OCI-LY3 (cell line): ENCODE measurements around the gene PCDH12.

Experiments used
- H2AFZ ChIP-seq: fragments of 200-600, 300-600 bp; shearing (Covaris generic); 2 replicates; pipeline ENCODE4 v1.6.0; 2014; ENCODE audit warnings: antibody characterized with exemption, low read depth, low read length
- H3K27ac ChIP-seq: fragments of 200-600, 300-600 bp; sonication (generic); 2 replicates; pipeline ENCODE4 v1.5.1; 2014; ENCODE audit warnings: mild to moderate bottlenecking, low read length, moderate library complexity, mixed read lengths
- H3K27me3 ChIP-seq: fragments of 200-600, 300-600 bp; sonication (generic); 2 replicates; pipeline ENCODE4 v1.6.1; 2014; ENCODE audit warnings: low read depth, low read length, mixed read lengths
- H3K36me3 ChIP-seq: fragments of 200-600, 300-600 bp; sonication (generic); replicated peaks from 2 replicates; pipeline ENCODE3; 2014; ENCODE audit warnings: low read depth, low read length, mixed read lengths
- H3K4me1 ChIP-seq: fragments of 300-600, 200-600 bp; sonication (generic); 2 replicates; pipeline ENCODE4 v1.6.1; 2014; ENCODE audit warnings: low read length, mixed read lengths
- H3K4me2 ChIP-seq: fragments of 200-600, 300-600 bp; sonication (generic); 2 replicates; pipeline ENCODE4 v1.6.1; 2014; ENCODE audit warnings: low read length, mixed read lengths
- H3K4me3 ChIP-seq: fragments of 300-600, 200-600 bp; sonication (generic); 2 replicates; pipeline ENCODE4 v1.5.1; 2014; ENCODE audit warnings: antibody characterized with exemption, mild to moderate bottlenecking, low read length, moderate library complexity
- H3K79me2 ChIP-seq: fragments of 300-600, 200-600 bp; shearing (Covaris generic); 2 replicates; pipeline ENCODE4 v1.6.1; 2014; ENCODE audit warnings: mild to moderate bottlenecking, low read length, mixed read lengths
- H3K9ac ChIP-seq: fragments of 300-600, 200-600 bp; shearing (Covaris generic); 2 replicates; pipeline ENCODE4 v1.6.0; 2014; ENCODE audit warnings: mild to moderate bottlenecking, low read length, moderate library complexity
- H3K9me3 ChIP-seq: fragments of 200-600, 300-600 bp; shearing (Covaris generic); 2 replicates; pipeline ENCODE4 v1.6.1; 2014; ENCODE audit warnings: low read length, mixed read lengths; ENCODE audit not compliant: insufficient read depth
- H4K20me1 ChIP-seq: fragments of 200-600, 300-600 bp; sonication (generic); 2 replicates; pipeline ENCODE4 v1.6.1; 2016; ENCODE audit warnings: low read length, mixed read lengths; ENCODE audit not compliant: insufficient read depth
- CTCF ChIP-seq: fragments of 200-600, 300-600 bp; sonication (generic); IDR thresholded peaks from 2 replicates; pipeline ENCODE4 v1.5.1; 2014; ENCODE audit warnings: antibody characterized with exemption, low read length, low read depth
- EZH2phosphoT487 ChIP-seq: fragments of 200-600 bp; shearing (Covaris generic); IDR thresholded peaks from 2 replicates; pipeline ENCODE4 v1.6.1; 2018; ENCODE audit warnings: antibody characterized with exemption, mixed run types, low read depth

Gene PCDH12

GRCh38 chr5:141960449-141961323 is 2.7 kb upstream of the PCDH12 start:
- no peaks in the 10 kb centered on the region for H3K36me3 ChIP-seq
- H3K27ac ChIP-seq = no peak overlapping the region
- H3K9ac ChIP-seq = peak overlapping the region; percentile 17; the same call in 1 of the 2 replicates

GRCh38 chr5:141960018-141960417 is 2.0 kb upstream of the PCDH12 start:
- Histone ChIP-seq H3K4me3 (no peak overlapping the region), H3K9ac (no peak overlapping the region), H3K4me2 (peak overlapping the region; percentile 65; the same call in 1 of the 2 replicates), H3K27ac (no peak overlapping the region), H3K36me3 (no peaks in the 10 kb centered on the region), H2AFZ (0 out of 2 replicates have a peak overlapping the region, but pooled peaks have one; percentile 41), H3K27me3 (no peaks in the 10 kb centered on the region), H3K79me2 (no peaks in the 10 kb centered on the region), H3K9me3 (no peaks in the 10 kb centered on the region), H4K20me1 (no peaks in the 10 kb centered on the region), H3K4me1 (peaks cover 10% of the 10 kb centered on the region)
- TF ChIP-seq CTCF = peak; percentile 40
- no peak for TF ChIP-seq EZH2phosphoT487

More at GRCh38 chr5:141960449-141961323, 2.7 kb upstream of the PCDH12 start:
- TF ChIP-seq CTCF (peak; percentile 78), EZH2phosphoT487 (no peak)
- no peaks in the 10 kb centered on the region for H3K9me3 ChIP-seq
- H3K4me3 ChIP-seq = peak overlapping the region; percentile 51
- H3K79me2 ChIP-seq = no peaks in the 10 kb centered on the region
- H3K27me3 ChIP-seq = no peaks in the 10 kb centered on the region
- H3K4me1 ChIP-seq = peaks cover 10% of the 10 kb centered on the region
- peak overlapping the region; percentile 65 for H3K4me2 ChIP-seq
- H4K20me1 ChIP-seq = no peaks in the 10 kb centered on the region
- peak overlapping the region; percentile 68 for H2AFZ ChIP-seq

GRCh38 chr5:141958546-141959172 is 657 bp upstream of the PCDH12 start:
- Histone ChIP-seq H2AFZ (no peak overlapping the region), H4K20me1 (no peaks in the 10 kb centered on the region), H3K36me3 (no peaks in the 10 kb centered on the region), H3K9me3 (no peaks in the 10 kb centered on the region), H3K4me1 (peaks cover 18% of the 10 kb centered on the region), H3K9ac (no peak overlapping the region), H3K27ac (no peak overlapping the region), H3K27me3 (no peaks in the 10 kb centered on the region), H3K4me2 (no peak overlapping the region), H3K79me2 (no peaks in the 10 kb centered on the region), H3K4me3 (no peak overlapping the region)
- TF ChIP-seq CTCF (no peak), EZH2phosphoT487 (no peak)

GRCh38 chr5:141957367-141957996 is 520 bp downstream of the PCDH12 start:
- Histone ChIP-seq H3K27ac (no peak overlapping the region), H3K4me3 (no peak overlapping the region), H3K36me3 (no peaks in the 10 kb centered on the region), H3K27me3 (no peaks in the 10 kb centered on the region), H2AFZ (no peak overlapping the region), H3K79me2 (no peaks in the 10 kb centered on the region), H3K4me2 (no peak overlapping the region), H4K20me1 (no peaks in the 10 kb centered on the region), H3K9ac (no peak overlapping the region), H3K4me1 (peaks cover 18% of the 10 kb centered on the region), H3K9me3 (no peaks in the 10 kb centered on the region)
- TF ChIP-seq CTCF (no peak), EZH2phosphoT487 (no peak)
